HS-27A (cell line): Measurements from ENCODE around the gene CMTR2.

ENCODE experiments used
- DNase-seq: peaks from one replicate; pipeline ENCODE4 v3.0.0-alpha.2; 2012; ENCODE audit warnings: low read depth, missing footprints

The CMTR2 gene

GRCh38 chr16:71276589-71277334 lies 12.4 kb downstream of the CMTR2 start:
- DNase-seq = no peak

GRCh38 chr16:71273384-71273783 lies 15.8 kb downstream of the CMTR2 start:
- no peak for DNase-seq

- no peak for DNase-seq
Measured at GRCh38 chr16:71264299-71264698, 24.9 kb downstream of the CMTR2 start.

- no peak for DNase-seq
Measured at GRCh38 chr16:71263582-71263981, 25.6 kb downstream of the CMTR2 start.

GRCh38 chr16:71262391-71262790 lies 26.8 kb downstream of the CMTR2 start:
- no peak for DNase-seq

GRCh38 chr16:71260995-71261394 lies 28.2 kb downstream of the CMTR2 start:
- DNase-seq = no peak

GRCh38 chr16:71259086-71259485 lies 30.1 kb downstream of the CMTR2 start:
- DNase-seq = no peak

GRCh38 chr16:71258372-71258771 lies 30.8 kb downstream of the CMTR2 start:
- no peak for DNase-seq

- no peak for DNase-seq
Measured at GRCh38 chr16:71257768-71258167, 31.4 kb downstream of the CMTR2 start.

- DNase-seq = no peak
Measured at GRCh38 chr16:71255721-71256120, 33.5 kb downstream of the CMTR2 start.

- DNase-seq = no peak
Measured at GRCh38 chr16:71254832-71255525, 34.2 kb downstream of the CMTR2 start.

GRCh38 chr16:71250461-71251235 lies 38.6 kb downstream of the CMTR2 start:
- no peak for DNase-seq

GRCh38 chr16:71249399-71249798 lies 39.8 kb downstream of the CMTR2 start:
- no peak for DNase-seq

- no peak for DNase-seq
Measured at GRCh38 chr16:71247478-71247877, 41.7 kb downstream of the CMTR2 start.

GRCh38 chr16:71246309-71246708 lies 42.9 kb downstream of the CMTR2 start:
- DNase-seq = no peak

GRCh38 chr16:71244521-71244920 lies 44.7 kb downstream of the CMTR2 start:
- no peak for DNase-seq

- no peak for DNase-seq
Measured at GRCh38 chr16:71242601-71243000, 46.6 kb downstream of the CMTR2 start.

GRCh38 chr16:71242036-71242435 lies 47.2 kb downstream of the CMTR2 start:
- no peak for DNase-seq
